ENCODE measurements around the gene ANKS1B. TPM values are rescaled to one million over a fixed set of nuclear protein-coding genes. Genes with fewer than 3 reads are reported as not detected.
"Not testable (repeated sequence)": the region's sequence is repeated elsewhere in the genome, so short reads cannot be mapped to it uniquely, and the experiment has no call there.

ANKS1B gene
- total RNA-seq, 4 donors from 2014 or later, result 16.6 to 62.6 (median 40.2) TPM

- no peak overlapping the region for H3K4me3 ChIP-seq
- intact Hi-C loops (cut with DNase I; ENCODE audit: low total_unique reads), result no loop called here
These were observed 1146.5 kb downstream of the ANKS1B start for GRCh38 chr12:98838231-98838647.

GRCh38 chr12:98837134-98837752 lies 1147.5 kb downstream of the ANKS1B start:
- H3K9me3 ChIP-seq; H3K36me3 ChIP-seq; DNase-seq; H3K27ac ChIP-seq; H3K27me3 ChIP-seq; intact Hi-C loops (cut with DNase I; ENCODE audit: low total_unique reads); H3K4me3 ChIP-seq; H3K4me1 ChIP-seq: not testable (repeated sequence)

More at GRCh38 chr12:98838231-98838647, 1146.5 kb downstream of the ANKS1B start:
- H3K36me3 ChIP-seq, result no peaks in the 10 kb centered on the region
- H3K27ac ChIP-seq, result no peak overlapping the region
- H3K4me1 ChIP-seq, result no peaks in the 10 kb centered on the region
- H3K27me3 ChIP-seq, result no peaks in the 10 kb centered on the region
- H3K9me3 ChIP-seq, result no peaks in the 10 kb centered on the region
- no peak for DNase-seq
- TF ChIP-seq POLR2A (IDR thresholded peaks at IDR 0.05) (no peak), CTCF (IDR thresholded peaks at IDR 0.05) (peak in 1 of 4 experiments; percentile 10)

GRCh38 chr12:98830657-98831056 lies 1154.1 kb downstream of the ANKS1B start:
- no peaks in the 10 kb centered on the region for H3K36me3 ChIP-seq
- H3K4me1 ChIP-seq, result no peaks in the 10 kb centered on the region
- no peak for DNase-seq
- no peak overlapping the region for H3K27ac ChIP-seq
- H3K9me3 ChIP-seq, result no peaks in the 10 kb centered on the region
- H3K27me3 ChIP-seq, result no peaks in the 10 kb centered on the region
- TF ChIP-seq CTCF (IDR thresholded peaks at IDR 0.05) (no peak), POLR2A (IDR thresholded peaks at IDR 0.05) (no peak)
- intact Hi-C loops (cut with DNase I; ENCODE audit: low total_unique reads), result no loop called here
- H3K4me3 ChIP-seq, result no peak overlapping the region

GRCh38 chr12:98828802-98829600 lies 1155.7 kb downstream of the ANKS1B start:
- TF ChIP-seq POLR2A (IDR thresholded peaks at IDR 0.05) (no peak), CTCF (IDR thresholded peaks at IDR 0.05) (no peak)
- intact Hi-C loops (cut with DNase I; ENCODE audit: low total_unique reads), result no loop called here
- H3K27me3 ChIP-seq, result no peaks in the 10 kb centered on the region
- H3K27ac ChIP-seq, result no peak overlapping the region
- DNase-seq, result no peak
- H3K36me3 ChIP-seq, result no peaks in the 10 kb centered on the region
- no peaks in the 10 kb centered on the region for H3K4me1 ChIP-seq
- H3K9me3 ChIP-seq, result no peaks in the 10 kb centered on the region
- no peak overlapping the region for H3K4me3 ChIP-seq

- no peaks in the 10 kb centered on the region for H3K9me3 ChIP-seq
- intact Hi-C loops (cut with DNase I; ENCODE audit: low total_unique reads), result no loop called here
- H3K27me3 ChIP-seq, result no peaks in the 10 kb centered on the region
- H3K4me3 ChIP-seq, result no peak overlapping the region
- no peak for DNase-seq
- H3K27ac ChIP-seq, result no peak overlapping the region
- H3K4me1 ChIP-seq, result no peaks in the 10 kb centered on the region
- no peaks in the 10 kb centered on the region for H3K36me3 ChIP-seq
- TF ChIP-seq POLR2A (IDR thresholded peaks at IDR 0.05) (no peak), CTCF (IDR thresholded peaks at IDR 0.05) (no peak)
These were observed 1161.7 kb downstream of the ANKS1B start for GRCh38 chr12:98823012-98823411.
